Subcutaneous adipose tissue (tissue), 4 donors: Measurements from ENCODE around the gene CCNF. TPM values are rescaled to one million over a fixed set of nuclear protein-coding genes. Genes with fewer than 3 reads are reported as not detected.

Source experiments
- total RNA-seq, 4 donors: library from RNA; depleted of rRNA; stranded (reverse); fragments of >200 nt; gene quantifications; one replicate each; pipeline ENCODE4 v1.1.0, GENCODE V29; 2016
- TF ChIP-seq, protein P1 (sequence below): fragments of 450-650 bp; IDR thresholded peaks from one replicate; pipeline ENCODE4 v1.5.1; 2016; ENCODE audit warnings: low read depth, mild to moderate bottlenecking, control low read depth, antibody characterized with exemption, moderate library complexity

Gene CCNF
- total RNA-seq, 4 donors from 2014 or later, result 1.8 to 5.1 (median 2.0) TPM

DNA sequence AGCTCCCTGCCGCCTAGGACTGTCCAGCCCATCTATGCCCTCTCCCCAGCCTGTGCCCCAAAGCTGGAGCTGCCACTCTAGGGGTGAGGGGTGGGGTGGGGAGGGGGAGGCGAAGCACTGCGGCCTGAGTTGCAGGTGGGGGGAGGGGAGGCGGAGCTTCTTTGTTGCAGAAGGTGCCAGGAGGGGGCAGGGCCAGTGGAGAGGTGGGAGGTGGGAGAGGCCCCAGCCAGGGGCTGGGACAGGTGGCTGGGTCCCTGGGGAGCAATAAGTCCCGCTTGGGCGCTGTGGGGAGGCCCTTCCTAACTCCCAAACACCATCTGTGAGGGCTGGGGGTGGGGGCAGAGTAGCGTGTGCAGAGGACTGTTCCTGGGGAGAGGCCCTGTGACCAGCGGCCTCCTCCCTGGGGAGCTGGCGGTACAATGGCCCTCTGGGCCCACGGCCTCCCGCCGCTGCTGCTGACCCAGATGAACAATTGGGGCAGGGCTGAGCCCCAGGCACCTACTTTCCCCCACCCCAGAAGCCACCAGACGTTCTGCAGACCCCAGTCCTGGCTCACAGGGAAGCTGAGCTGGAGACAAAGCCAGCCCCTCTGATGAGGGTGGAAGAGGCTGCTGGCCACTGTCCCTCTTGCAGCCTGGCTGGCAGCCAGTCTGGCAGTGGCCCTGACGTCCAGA lies 39.6 kb downstream of the CCNF start:
- TF ChIP-seq, protein P1, sequence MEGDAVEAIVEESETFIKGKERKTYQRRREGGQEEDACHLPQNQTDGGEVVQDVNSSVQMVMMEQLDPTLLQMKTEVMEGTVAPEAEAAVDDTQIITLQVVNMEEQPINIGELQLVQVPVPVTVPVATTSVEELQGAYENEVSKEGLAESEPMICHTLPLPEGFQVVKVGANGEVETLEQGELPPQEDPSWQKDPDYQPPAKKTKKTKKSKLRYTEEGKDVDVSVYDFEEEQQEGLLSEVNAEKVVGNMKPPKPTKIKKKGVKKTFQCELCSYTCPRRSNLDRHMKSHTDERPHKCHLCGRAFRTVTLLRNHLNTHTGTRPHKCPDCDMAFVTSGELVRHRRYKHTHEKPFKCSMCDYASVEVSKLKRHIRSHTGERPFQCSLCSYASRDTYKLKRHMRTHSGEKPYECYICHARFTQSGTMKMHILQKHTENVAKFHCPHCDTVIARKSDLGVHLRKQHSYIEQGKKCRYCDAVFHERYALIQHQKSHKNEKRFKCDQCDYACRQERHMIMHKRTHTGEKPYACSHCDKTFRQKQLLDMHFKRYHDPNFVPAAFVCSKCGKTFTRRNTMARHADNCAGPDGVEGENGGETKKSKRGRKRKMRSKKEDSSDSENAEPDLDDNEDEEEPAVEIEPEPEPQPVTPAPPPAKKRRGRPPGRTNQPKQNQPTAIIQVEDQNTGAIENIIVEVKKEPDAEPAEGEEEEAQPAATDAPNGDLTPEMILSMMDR, result no peak

DNA sequence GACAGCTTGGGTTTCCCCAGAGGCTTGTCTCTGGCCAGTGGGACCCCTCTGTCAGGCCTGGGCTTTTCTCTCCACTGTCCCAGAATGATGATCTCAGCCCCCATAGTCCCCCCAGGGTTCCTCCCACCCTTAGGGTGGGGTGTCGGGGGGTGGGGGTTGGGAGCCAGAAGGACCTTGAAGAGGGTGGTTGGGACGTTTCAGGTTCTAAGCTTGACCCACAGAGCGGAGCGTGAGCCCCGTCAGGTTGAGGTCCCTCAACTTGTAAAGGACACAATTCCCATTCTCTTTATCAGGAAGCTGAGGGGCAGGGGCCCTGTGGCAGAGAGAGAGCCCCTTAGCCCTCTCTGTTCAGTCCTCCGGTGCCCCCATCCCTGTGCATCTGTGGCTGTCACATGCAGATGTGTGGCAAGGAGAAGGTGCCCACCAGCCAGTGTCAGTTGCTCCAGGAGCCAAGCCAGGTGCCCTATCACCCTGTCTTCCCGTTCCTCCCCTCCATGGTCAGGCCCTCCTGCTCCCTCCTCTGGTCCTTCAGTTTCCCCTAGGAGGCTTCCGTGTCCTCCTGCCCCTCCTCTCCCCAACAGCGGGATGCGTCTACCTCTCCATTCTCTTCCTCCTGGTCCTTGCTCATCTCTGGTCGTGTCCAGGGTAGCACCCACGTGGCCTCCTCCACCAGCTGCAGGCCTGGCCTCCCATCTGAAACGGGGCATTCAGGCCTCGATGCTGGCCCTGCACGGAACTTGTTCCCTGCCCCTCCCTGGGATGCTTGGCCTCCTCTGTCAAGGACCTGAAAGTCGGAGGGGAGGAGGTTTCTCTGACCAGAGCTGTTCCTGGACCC lies 40.4 kb downstream of the CCNF start:
- TF ChIP-seq, protein P1, result no peak

DNA sequence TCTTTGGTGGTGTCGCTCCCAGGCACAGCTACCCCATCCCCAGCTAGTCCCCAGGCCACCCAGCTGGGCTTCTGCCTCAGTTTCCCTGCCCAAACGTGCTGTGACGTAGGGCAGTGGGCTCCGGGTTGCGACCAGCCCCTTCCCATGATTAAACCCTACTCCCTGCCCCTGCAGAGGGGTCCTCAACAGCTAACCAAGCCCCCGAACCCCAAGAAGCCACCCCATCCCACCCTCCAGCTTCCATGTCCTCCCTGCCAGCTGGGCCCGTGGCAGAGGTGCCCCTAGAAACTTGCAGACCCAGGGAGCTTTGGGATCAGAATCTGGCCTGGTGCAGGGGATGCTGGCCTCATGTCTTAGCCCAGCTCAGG lies 41.0 kb downstream of the CCNF start:
- TF ChIP-seq, protein P1, result no peak

DNA sequence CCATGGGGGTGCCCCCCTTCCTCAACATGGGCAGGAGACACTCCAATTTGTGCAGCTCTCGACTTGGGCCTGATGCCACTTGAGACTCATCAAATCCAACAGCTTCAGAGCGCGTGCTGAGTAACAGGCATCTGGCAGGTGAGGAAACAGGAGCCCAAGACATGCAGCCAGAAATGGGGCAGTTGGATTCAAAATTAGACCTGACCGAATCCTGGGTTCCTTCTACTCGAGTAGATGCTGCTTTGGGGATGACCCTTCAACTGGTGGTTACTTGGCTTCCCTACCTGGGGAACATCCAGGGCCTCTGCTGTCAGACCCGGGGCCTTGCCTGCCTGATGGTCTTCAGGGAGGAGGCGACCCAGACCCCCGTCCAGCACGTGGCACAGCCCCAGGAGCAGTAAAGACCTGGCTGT lies 41.4 kb downstream of the CCNF start:
- TF ChIP-seq, protein P1, result no peak

DNA sequence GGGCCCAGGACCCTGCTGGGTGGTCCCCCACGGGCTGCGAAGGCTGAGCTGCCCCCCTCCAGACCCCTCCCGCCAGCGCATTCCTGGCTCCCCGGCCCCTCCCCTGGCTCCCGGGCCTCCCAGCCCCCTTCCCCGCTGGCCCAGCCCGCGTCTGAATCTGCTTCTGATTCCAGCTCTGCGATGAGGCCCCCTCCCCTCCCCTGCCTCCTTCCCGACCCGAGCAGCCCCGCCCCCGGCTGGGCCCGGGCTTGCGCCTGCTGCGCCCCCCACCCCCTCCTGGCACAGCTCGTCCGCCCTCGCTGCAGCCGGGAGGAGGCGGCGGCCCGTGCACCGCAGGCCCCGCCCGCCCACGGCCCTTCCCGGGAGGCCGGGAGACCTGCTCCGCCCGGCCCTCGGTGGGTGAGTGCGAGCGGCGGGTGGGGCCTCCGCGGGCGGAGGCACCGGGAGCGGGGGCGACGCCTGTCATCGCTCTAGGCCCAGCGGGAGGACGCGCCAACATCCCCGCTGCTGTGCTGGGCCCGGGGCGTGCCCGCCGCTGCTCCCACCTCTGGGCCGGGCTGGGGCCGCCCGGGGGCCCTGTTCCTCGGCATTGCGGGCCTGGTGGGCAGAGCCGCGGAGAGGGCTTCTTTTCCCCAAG lies 41.9 kb downstream of the CCNF start, which contains the start of gene NTN3:
Gene NTN3, plus strand, starts transcription at position 282 of the 637 bp plus-strand sequence. CDS start 405 bp downstream, outside the sequence.
- TF ChIP-seq, protein P1, result no peak

DNA sequence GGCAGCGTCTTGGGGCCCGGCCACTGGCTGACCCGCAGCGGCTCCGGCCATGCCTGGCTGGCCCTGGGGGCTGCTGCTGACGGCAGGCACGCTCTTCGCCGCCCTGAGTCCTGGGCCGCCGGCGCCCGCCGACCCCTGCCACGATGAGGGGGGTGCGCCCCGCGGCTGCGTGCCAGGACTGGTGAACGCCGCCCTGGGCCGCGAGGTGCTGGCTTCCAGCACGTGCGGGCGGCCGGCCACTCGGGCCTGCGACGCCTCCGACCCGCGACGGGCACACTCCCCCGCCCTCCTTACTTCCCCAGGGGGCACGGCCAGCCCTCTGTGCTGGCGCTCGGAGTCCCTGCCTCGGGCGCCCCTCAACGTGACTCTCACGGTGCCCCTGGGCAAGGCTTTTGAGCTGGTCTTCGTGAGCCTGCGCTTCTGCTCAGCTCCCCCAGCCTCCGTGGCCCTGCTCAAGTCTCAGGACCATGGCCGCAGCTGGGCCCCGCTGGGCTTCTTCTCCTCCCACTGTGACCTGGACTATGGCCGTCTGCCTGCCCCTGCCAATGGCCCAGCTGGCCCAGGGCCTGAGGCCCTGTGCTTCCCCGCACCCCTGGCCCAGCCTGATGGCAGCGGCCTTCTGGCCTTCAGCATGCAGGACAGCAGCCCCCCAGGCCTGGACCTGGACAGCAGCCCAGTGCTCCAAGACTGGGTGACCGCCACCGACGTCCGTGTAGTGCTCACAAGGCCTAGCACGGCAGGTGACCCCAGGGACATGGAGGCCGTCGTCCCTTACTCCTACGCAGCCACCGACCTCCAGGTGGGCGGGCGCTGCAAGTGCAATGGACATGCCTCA lies 42.6 kb downstream of the CCNF start:
- TF ChIP-seq, protein P1, result no peak
